HTERT RPE-1 (cell line): ENCODE measurements around the gene GOLGA2.
"Not testable (repeated sequence)": the region's sequence is repeated elsewhere in the genome, so short reads cannot be mapped to it uniquely, and the experiment has no call there.

ENCODE experiments used
- in situ Hi-C: fragments of 300-500 bp; cut with MboI; formaldehyde crosslinking; loops from 4 replicates; pipeline ENCODE4 v1.14.3; 2020; ENCODE audit warnings: low sequenced_read_pairs

Gene GOLGA2

GRCh38 chr9:128244091-128244836 is 31.5 kb downstream of the GOLGA2 start:
- in situ Hi-C loops: no loop called here

GRCh38 chr9:128243215-128244018 is 32.4 kb downstream of the GOLGA2 start:
- in situ Hi-C loops: no loop called here

- in situ Hi-C loops: no loop called here
Measured at GRCh38 chr9:128242828-128243214, 33.0 kb downstream of the GOLGA2 start.

GRCh38 chr9:128242124-128242523 is 33.7 kb downstream of the GOLGA2 start:
- in situ Hi-C loops: no loop called here

GRCh38 chr9:128233817-128234406 is 41.9 kb downstream of the GOLGA2 start:
- in situ Hi-C loops: no loop called here

- in situ Hi-C loops: no loop called here
Measured at GRCh38 chr9:128232528-128233428, 43.0 kb downstream of the GOLGA2 start.

GRCh38 chr9:128231638-128232527 is 43.9 kb downstream of the GOLGA2 start:
- in situ Hi-C loops: no loop called here

GRCh38 chr9:128230897-128231296 is 44.9 kb downstream of the GOLGA2 start:
- in situ Hi-C loops: not testable (repeated sequence)

- in situ Hi-C loops: no loop called here
Measured at GRCh38 chr9:128226412-128226801, 49.4 kb downstream of the GOLGA2 start.

GRCh38 chr9:128225770-128226411 is 49.9 kb downstream of the GOLGA2 start:
- in situ Hi-C loops: no loop called here

GRCh38 chr9:128224877-128225276 is 50.9 kb downstream of the GOLGA2 start:
- in situ Hi-C loops: no loop called here

- in situ Hi-C loops: no loop called here
Measured at GRCh38 chr9:128222880-128223670, 52.7 kb downstream of the GOLGA2 start.

- in situ Hi-C loops: no loop called here
Measured at GRCh38 chr9:128222026-128222425, 53.8 kb downstream of the GOLGA2 start.

- in situ Hi-C loops: no loop called here
Measured at GRCh38 chr9:128219831-128220230, 56.0 kb downstream of the GOLGA2 start.

GRCh38 chr9:128218518-128219389 is 57.1 kb downstream of the GOLGA2 start:
- in situ Hi-C loops: no loop called here

GRCh38 chr9:128218172-128218517 is 57.7 kb downstream of the GOLGA2 start:
- in situ Hi-C loops: no loop called here

- in situ Hi-C loops: no loop called here
Measured at GRCh38 chr9:128216781-128217553, 58.8 kb downstream of the GOLGA2 start.
